T-cell (primary cell): ENCODE measurements around the gene UNC80. TPM values are rescaled to one million over a fixed set of nuclear protein-coding genes. Genes with fewer than 3 reads are reported as not detected.

Experiments used
- ATAC-seq, 4 experiments: fragments of 200-7000 bp in 3 of 4; fragments of 150-1000 bp in 1 of 4; cut with Tn5 transposase; replicated peaks in 1 of 4; 1 replicate in 3 of 4; 2 replicates in 1 of 4; pipeline ENCODE4 v1.10.0; 2021; ENCODE audit warnings: moderate library complexity in 3 of 4, mild to moderate bottlenecking in 2 of 4, moderate number of reproducible peaks in 1 of 4
- CTCF ChIA-PET, 2 donors: fragments of 300-600 bp; sonication (Branson Sonifier 250); formaldehyde crosslinking; loops; one replicate each; lab custom pipeline; 2022; ENCODE audit warnings: antibody characterized with exemption in 2 of 2; lab: Charles Lee
- POLR2A ChIA-PET, 2 donors: fragments of 300-600 bp; sonication (Branson Sonifier 250); formaldehyde crosslinking; loops; one replicate each; lab custom pipeline; 2022; ENCODE audit warnings: antibody characterized with exemption in 2 of 2; lab: Charles Lee
- DNase-seq, 35 experiments: peaks; one replicate each; pipeline versions ENCODE4 v3.0.0 to v3.0.0-alpha.2; 2013 to 2023
- H3K27ac ChIP-seq: one replicate; pipeline ENCODE4 v1.5.1; 2013; ENCODE audit warnings: low read length
- H3K27me3 ChIP-seq, 2 experiments: replicated peaks in 1 of 2; 1 replicate in 1 of 2; 2 replicates in 1 of 2; pipeline versions ENCODE4 v1.6.1 to v1.7.0; 2013; ENCODE audit warnings: low read length in 1 of 2, mixed read lengths in 1 of 2; ENCODE audit not compliant: control insufficient read depth in 2 of 2, insufficient read depth in 2 of 2; ENCODE audit errors: extremely low read depth in 1 of 2
- H3K36me3 ChIP-seq, 2 donors: 1 replicate in 1 of 2; 2 replicates in 1 of 2; pipeline versions ENCODE4 v1.6.1 to v1.7.0; 2013; ENCODE audit warnings: low read length in 1 of 2; ENCODE audit not compliant: control insufficient read depth in 2 of 2, insufficient read depth in 1 of 2; ENCODE audit errors: extremely low read depth in 1 of 2
- H3K4me1 ChIP-seq, 2 experiments: 1 replicate in 1 of 2; 2 replicates in 1 of 2; pipeline versions ENCODE4 v1.6.1 to v1.7.0; 2013; ENCODE audit warnings: low read length in 2 of 2, mixed read lengths in 1 of 2; ENCODE audit not compliant: insufficient read depth in 2 of 2, control insufficient read depth in 1 of 2; ENCODE audit errors: extremely low read depth in 1 of 2
- H3K4me3 ChIP-seq, 2 donors: 1 replicate in 1 of 2; 2 replicates in 1 of 2; pipeline versions ENCODE4 v1.5.1 to v1.7.0; 2013; ENCODE audit warnings: mild to moderate bottlenecking in 2 of 2, low read length in 1 of 2, moderate library complexity in 1 of 2; ENCODE audit not compliant: control insufficient read depth in 1 of 2; ENCODE audit errors: extremely low read depth in 1 of 2
- H3K9me3 ChIP-seq: 2 replicates; pipeline ENCODE4 v1.7.0; 2013
- H3K27ac Mint-ChIP-seq, 2 donors: one replicate each; pipeline ENCODE4 v1.8.0; 2020 to 2021; ENCODE audit warnings: mild to moderate bottlenecking in 2 of 2, mixed read lengths in 2 of 2
- H3K27me3 Mint-ChIP-seq, 2 donors: one replicate each; pipeline ENCODE4 v1.8.0; 2021 to 2022; ENCODE audit warnings: mixed read lengths in 2 of 2
- H3K36me3 Mint-ChIP-seq: one replicate; pipeline ENCODE4 v1.8.0; 2021; ENCODE audit warnings: mixed read lengths
- H3K4me1 Mint-ChIP-seq, 3 donors: one replicate each; pipeline ENCODE4 v1.8.0; 2020 to 2022; ENCODE audit warnings: mixed read lengths in 3 of 3, mild to moderate bottlenecking in 1 of 3
- H3K4me3 Mint-ChIP-seq, 3 donors: one replicate each; pipeline ENCODE4 v1.8.0; 2020 to 2022; ENCODE audit warnings: mild to moderate bottlenecking in 3 of 3, mixed read lengths in 3 of 3, moderate library complexity in 3 of 3
- H3K9me3 Mint-ChIP-seq, 3 donors: one replicate each; pipeline ENCODE4 v1.8.0; 2020 to 2022; ENCODE audit warnings: mixed read lengths in 3 of 3
- WGBS: methylation state at CpG from one replicate; pipeline ENCODE4 v1.1.5; 2013; ENCODE audit warnings: missing lambda C conversion rate; ENCODE audit not compliant: insufficient coverage; 5-methylcytosine and 5-hydroxymethylcytosine counted together
- total RNA-seq, 35 experiments: library from RNA in 6 of 35; stranded (reverse) in 6 of 35; fragments of 120-200 nt in 1 of 35; gene quantifications; one replicate each; pipeline versions ENCODE4 v1.2.1 to v1.2.4 and lab custom pipeline; 2013 to 2026

The UNC80 gene
- total RNA-seq, 5 donors from 2014 or later (not counting 1 experiment from before 2014, with no cell fraction given) = 0.09 TPM; not detected in 4

DNA sequence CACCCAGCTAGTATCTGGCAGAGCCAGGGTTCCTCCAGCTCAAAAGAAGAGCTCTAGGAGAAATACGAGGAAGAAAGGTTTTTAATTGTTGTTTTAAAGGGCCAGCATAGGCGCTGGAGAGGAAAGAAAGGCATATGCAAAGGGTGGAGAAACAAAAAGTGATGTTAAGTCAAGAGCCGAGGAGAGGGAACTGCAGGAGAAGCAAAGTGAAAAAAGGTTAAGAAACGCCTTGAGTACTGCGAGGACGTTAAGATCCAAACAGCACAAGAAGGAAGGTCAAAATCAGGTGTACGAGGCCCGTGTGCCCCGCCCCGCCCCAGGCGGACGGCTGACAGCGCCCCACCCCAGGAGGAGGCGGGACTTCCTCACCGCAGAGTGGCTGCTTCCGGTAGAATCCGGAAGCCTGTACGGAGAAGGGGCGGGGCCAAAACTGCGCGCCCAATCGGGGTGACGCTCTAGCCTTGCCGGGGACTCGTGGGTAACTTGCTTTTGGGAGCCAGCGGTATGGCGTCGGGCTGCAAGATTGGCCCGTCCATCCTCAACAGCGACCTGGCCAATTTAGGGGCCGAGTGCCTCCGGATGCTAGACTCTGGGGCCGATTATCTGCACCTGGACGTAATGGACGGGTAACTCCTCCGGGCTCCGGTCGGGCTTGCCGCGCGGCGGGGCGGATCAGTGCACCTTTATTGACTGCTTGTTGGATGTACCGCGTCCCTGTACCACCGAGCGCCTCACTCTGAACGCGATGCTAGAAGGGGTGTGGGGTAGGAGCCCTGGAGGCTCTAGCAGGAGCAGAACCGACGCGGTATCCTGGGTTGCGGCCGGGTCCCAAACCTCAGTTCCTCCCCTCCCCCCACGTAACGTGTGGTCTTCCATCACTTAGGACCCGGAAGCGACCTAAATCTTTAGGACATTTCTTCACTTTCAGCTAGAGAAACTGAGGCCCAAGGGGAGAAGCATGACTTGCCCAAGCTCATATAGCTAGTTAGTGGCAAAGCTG lies 230.8 kb downstream of the UNC80 start, which contains the start of gene RPE:
RPE (plus strand) TSS at position 481 of the 1,000 bp plus-strand sequence; CDS start at position 505, 24 bp downstream.
- peaks cover 49 to 65% (median 64%) of the 10 kb centered on the region in 3 donors for H3K4me1 Mint-ChIP-seq
- H3K4me3 ChIP-seq = peak within 1 kb of the TSS; percentile 74 to 89
- H3K9me3 Mint-ChIP-seq = no peaks in the 10 kb centered on the region
- DNase-seq = peak; percentile 90 to 99 (median 96)
- under 1% methylated on average over 38 of the region's 58 CpGs for WGBS
- peaks cover 19 to 20% of the 10 kb centered on the region in 2 experiments for H3K4me1 ChIP-seq
- peak within 1 kb of the TSS; percentile 81 for H3K27ac ChIP-seq
- ChIA-PET CTCF (interaction anchor here (0.5 to 0.6 kb wide), 2 partner anchors 9 to 194 kb away, joined by 3 to 4 read pairs; no protein-coding TSS in a partner anchor), POLR2A (no interaction called here)
- peak within 1 kb of the TSS; percentile 92 to 94 for H3K27ac Mint-ChIP-seq
- H3K36me3 Mint-ChIP-seq = peaks cover 21% of the 10 kb centered on the region
- no peaks in the 10 kb centered on the region for H3K27me3 ChIP-seq
- H3K27me3 Mint-ChIP-seq = no peaks in the 10 kb centered on the region
- no peaks in the 10 kb centered on the region for H3K9me3 ChIP-seq
- H3K4me3 Mint-ChIP-seq = peak within 1 kb of the TSS; percentile 96 to 97 (median 97)
- ATAC-seq = peak; percentile 99
- peaks cover 2 to 11% of the 10 kb centered on the region in 2 donors for H3K36me3 ChIP-seq

DNA sequence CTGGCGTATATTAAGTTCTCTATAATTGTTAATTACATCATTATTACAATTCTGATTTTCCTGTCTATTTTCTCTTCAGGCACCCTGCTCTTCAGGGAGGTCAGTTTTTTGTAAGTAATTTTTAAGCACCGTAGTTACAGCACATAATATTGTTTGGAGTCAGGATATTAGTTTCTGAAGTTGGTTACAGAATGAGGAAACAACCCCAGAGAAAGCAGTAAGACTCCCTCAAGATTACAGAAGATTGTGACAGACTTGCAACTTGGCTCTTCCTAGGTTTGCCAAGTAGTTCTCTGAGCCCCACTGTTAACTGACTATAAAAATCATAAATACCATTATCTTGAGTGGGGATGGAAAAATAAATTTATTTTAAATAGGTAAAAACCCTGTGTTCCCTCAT lies 231.7 kb downstream of the UNC80 start:
- Mint-ChIP-seq H3K27ac (peak overlapping the region; percentile 92 to 94), H3K36me3 (peaks cover 26% of the 10 kb centered on the region), H3K27me3 (no peaks in the 10 kb centered on the region), H3K4me1 (peaks cover 57 to 73% (median 71%) of the 10 kb centered on the region in 3 donors), H3K4me3 (peak overlapping the region; percentile 96 to 97 (median 97)), H3K9me3 (no peaks in the 10 kb centered on the region)
- ATAC-seq = no peak
- H3K9me3 ChIP-seq = no peaks in the 10 kb centered on the region
- peaks cover 2 to 18% of the 10 kb centered on the region in 2 donors for H3K36me3 ChIP-seq
- CTCF ChIA-PET = no interaction called here
- H3K4me1 ChIP-seq = peaks cover 19 to 20% of the 10 kb centered on the region in 2 experiments
- WGBS = no CpG with 5 or more reads among the region's 2 CpGs
- H3K27me3 ChIP-seq = no peaks in the 10 kb centered on the region
- H3K4me3 ChIP-seq = peak overlapping the region; percentile 74 to 89
- DNase-seq = no peak
- H3K27ac ChIP-seq = no peak overlapping the region
- POLR2A ChIA-PET = no interaction called here

DNA sequence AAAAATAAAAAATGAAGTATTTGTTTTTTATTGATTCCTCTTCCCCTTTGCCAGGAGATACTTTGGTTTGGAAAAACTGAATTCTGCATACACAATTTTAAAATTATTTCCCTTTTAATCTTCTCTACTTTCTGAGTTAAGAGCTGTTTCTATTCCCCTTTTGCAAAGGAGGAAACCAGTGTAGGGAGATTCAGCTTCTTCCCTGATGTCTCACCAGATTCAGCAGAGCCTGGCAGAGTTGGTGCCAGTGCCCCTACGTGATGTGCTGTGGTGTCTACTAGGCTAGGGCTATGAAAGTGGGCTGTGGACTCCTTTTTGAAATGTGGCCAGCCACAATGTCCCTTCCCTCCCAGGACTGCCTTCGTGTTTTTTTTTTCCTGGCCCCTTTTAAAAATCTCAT lies 233.2 kb downstream of the UNC80 start:
- Histone ChIP-seq H3K4me1 (peaks cover 19 to 20% of the 10 kb centered on the region in 2 experiments), H3K4me3 (no peak overlapping the region), H3K27me3 (no peaks in the 10 kb centered on the region), H3K9me3 (no peaks in the 10 kb centered on the region), H3K27ac (no peak overlapping the region), H3K36me3 (peaks cover 8 to 24% of the 10 kb centered on the region in 2 donors)
- Mint-ChIP-seq H3K36me3 (peaks cover 31% of the 10 kb centered on the region), H3K4me1 (peaks cover 60 to 78% (median 76%) of the 10 kb centered on the region in 3 donors), H3K27me3 (no peaks in the 10 kb centered on the region), H3K27ac (no peak overlapping the region), H3K9me3 (no peaks in the 10 kb centered on the region), H3K4me3 (peak overlapping the region; percentile 26 to 97 (median 43))
- DNase-seq (no peak), ATAC-seq (no peak)
- ChIA-PET CTCF (interaction anchor here in 1 of 2 donors (0.6 kb wide), 2 partner anchors 79 to 148 kb away, joined by 3 read pairs; no protein-coding TSS in a partner anchor), POLR2A (interaction anchor here in 1 of 2 donors (0.6 to 0.8 kb wide), 2 partner anchors 8 to 168 kb away, joined by 3 to 4 read pairs; no protein-coding TSS in a partner anchor)
- 80% methylated on average over 1 of the region's 2 CpGs for WGBS

DNA sequence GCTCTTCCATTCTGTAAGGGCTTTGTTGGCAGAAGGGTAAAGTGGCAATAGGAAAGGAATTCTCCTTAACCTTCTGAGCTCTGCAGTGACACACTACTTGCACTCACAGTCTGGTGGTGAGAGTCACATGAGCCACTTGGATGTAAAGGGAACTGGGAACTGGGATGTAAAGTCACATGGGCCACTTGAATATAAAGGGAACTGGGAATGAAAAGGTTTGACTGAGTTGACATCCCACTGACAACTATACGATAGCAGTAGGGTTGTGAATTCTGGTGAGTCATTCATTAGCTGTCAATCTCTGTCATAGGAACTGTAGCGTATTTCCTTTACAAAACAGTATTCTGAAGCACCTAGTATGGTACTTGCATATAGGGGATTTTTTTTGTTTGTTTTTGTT lies 236.3 kb downstream of the UNC80 start:
- no peak overlapping the region for H3K4me3 Mint-ChIP-seq
- no CpG with 5 or more reads among the region's 2 CpGs for WGBS
- Histone ChIP-seq H3K27me3 (no peaks in the 10 kb centered on the region), H3K27ac (no peak overlapping the region), H3K9me3 (no peaks in the 10 kb centered on the region), H3K4me3 (no peak overlapping the region), H3K4me1 (peaks cover 13% of the 10 kb centered on the region in 2 experiments), H3K36me3 (peaks cover 10 to 33% of the 10 kb centered on the region in 2 donors)
- H3K27me3 Mint-ChIP-seq = no peaks in the 10 kb centered on the region
- H3K27ac Mint-ChIP-seq = no peak overlapping the region
- ATAC-seq (no peak), DNase-seq (no peak)
- ChIA-PET CTCF (interaction anchor here (0.7 to 1.0 kb wide), 2 partner anchors 10 to 81 kb away, joined by 3 to 5 read pairs; no protein-coding TSS in a partner anchor), POLR2A (no interaction called here)
- peaks cover 61 to 83% (median 79%) of the 10 kb centered on the region in 3 donors for H3K4me1 Mint-ChIP-seq
- H3K36me3 Mint-ChIP-seq = peaks cover 45% of the 10 kb centered on the region
- H3K9me3 Mint-ChIP-seq = no peaks in the 10 kb centered on the region

DNA sequence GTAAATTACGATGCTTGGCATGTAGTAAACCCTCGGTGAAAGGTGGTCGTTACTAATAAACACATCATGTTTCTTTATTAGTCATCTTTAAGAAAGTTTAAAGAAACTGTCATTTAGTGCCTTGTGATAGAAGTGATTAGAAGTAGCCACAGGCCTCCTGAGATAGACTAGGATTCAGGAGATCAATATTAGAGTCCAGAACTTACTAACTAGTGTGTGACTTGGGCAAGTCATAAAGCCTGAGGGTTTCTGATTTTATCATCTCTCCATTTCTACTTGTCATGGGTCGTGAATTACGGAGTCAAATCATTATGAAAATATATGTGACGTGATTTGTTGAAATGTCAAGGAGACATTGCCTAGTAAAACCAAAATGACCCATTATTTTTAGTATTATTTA lies 237.5 kb downstream of the UNC80 start:
- Mint-ChIP-seq H3K36me3 (peaks cover 43% of the 10 kb centered on the region), H3K4me1 (peaks cover 59 to 71% (median 69%) of the 10 kb centered on the region in 3 donors), H3K4me3 (no peak overlapping the region), H3K27me3 (no peaks in the 10 kb centered on the region), H3K27ac (no peak overlapping the region), H3K9me3 (no peaks in the 10 kb centered on the region)
- H3K27ac ChIP-seq = no peak overlapping the region
- peaks cover 10 to 35% of the 10 kb centered on the region in 2 donors for H3K36me3 ChIP-seq
- ATAC-seq = no peak
- H3K4me1 ChIP-seq = peaks cover 2 to 9% of the 10 kb centered on the region in 2 experiments
- no peak overlapping the region for H3K4me3 ChIP-seq
- H3K27me3 ChIP-seq = no peaks in the 10 kb centered on the region
- CTCF ChIA-PET = no interaction called here
- no CpG with 5 or more reads among the region's 6 CpGs for WGBS
- POLR2A ChIA-PET = no interaction called here
- DNase-seq = no peak
- H3K9me3 ChIP-seq = no peaks in the 10 kb centered on the region

DNA sequence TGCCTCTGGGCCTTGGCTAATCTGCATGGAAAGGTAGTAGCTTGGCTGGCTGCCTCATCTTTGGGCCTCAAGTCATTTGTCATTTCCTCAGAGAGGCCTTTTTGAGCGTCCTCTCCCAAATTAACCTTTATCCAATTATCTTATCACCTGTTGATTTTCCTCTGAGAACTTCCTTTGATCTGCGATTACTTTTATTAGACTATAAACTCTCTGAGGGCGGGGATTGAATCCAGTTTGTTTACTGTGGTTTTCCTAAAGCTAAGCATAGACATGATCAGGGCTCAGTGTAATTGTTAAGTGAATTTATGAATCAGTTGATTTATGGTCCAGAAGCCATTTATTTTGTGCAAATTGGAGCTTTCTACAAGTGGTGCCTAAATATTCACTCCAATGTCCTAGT lies 238.3 kb downstream of the UNC80 start:
- no peaks in the 10 kb centered on the region for H3K9me3 ChIP-seq
- Mint-ChIP-seq H3K27ac (no peak overlapping the region), H3K36me3 (peaks cover 41% of the 10 kb centered on the region), H3K27me3 (no peaks in the 10 kb centered on the region), H3K9me3 (no peaks in the 10 kb centered on the region), H3K4me1 (peaks cover 51 to 65% (median 64%) of the 10 kb centered on the region in 3 donors), H3K4me3 (no peak overlapping the region)
- ATAC-seq (no peak), DNase-seq (no peak)
- peaks cover 10 to 42% of the 10 kb centered on the region in 2 donors for H3K36me3 ChIP-seq
- CTCF ChIA-PET = interaction anchor here in 1 of 2 donors (0.6 to 0.9 kb wide), 2 partner anchors 43 to 147 kb away, joined by 3 to 8 read pairs; no protein-coding TSS in a partner anchor
- H3K27ac ChIP-seq = no peak overlapping the region
- no peaks in the 10 kb centered on the region for H3K27me3 ChIP-seq
- POLR2A ChIA-PET = interaction anchor here (0.6 kb wide), 3 partner anchors 151 to 406 kb away, joined by 3 read pairs; no protein-coding TSS in a partner anchor
- H3K4me3 ChIP-seq = no peak overlapping the region
- WGBS = no CpG with 5 or more reads among the region's 3 CpGs
- H3K4me1 ChIP-seq = peaks cover 2 to 5% of the 10 kb centered on the region in 2 experiments
